ENCODE results near the gene ZNF280D. TPM values are rescaled to one million over a fixed set of nuclear protein-coding genes. Genes with fewer than 3 reads are reported as not detected.

Gene ZNF280D
- total RNA-seq, 4 donors from 2014 or later = 11.7 to 42.9 (median 15.1) TPM

DNA sequence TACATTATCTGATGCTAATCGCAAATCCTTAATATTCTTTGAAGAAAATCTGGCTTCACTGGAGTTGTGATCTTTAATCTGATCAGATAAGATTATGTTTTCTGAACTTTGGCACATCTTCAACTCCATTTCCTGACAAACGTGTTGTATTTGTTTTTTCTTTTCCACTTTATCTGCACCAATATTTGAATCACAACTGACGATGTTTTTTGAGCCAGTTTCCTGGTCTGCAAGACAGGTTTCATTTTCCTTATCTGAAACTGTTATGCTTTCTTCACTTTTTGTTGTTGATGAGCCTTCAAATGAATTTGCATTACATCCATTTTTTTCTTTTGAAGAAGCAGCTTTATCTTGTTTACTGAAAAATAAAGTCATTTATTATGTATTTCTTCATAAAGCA lies 101.5 kb downstream of the ZNF280D start:
- Histone ChIP-seq H3K27ac (no peak overlapping the region), H3K9me3 (no peaks in the 10 kb centered on the region), H3K4me1 (no peaks in the 10 kb centered on the region), H3K27me3 (no peaks in the 10 kb centered on the region), H3K36me3 (peaks cover 0 to 26% (median 0%) of the 10 kb centered on the region in 3 donors), H3K4me3 (no peak overlapping the region)
- 62% methylated on average over 3 of the region's 3 CpGs for WGBS, 2 donors
- DNase-seq = no peak
- intact Hi-C loops (cut with DNase I) = no loop called here
- TF ChIP-seq, protein P1, sequence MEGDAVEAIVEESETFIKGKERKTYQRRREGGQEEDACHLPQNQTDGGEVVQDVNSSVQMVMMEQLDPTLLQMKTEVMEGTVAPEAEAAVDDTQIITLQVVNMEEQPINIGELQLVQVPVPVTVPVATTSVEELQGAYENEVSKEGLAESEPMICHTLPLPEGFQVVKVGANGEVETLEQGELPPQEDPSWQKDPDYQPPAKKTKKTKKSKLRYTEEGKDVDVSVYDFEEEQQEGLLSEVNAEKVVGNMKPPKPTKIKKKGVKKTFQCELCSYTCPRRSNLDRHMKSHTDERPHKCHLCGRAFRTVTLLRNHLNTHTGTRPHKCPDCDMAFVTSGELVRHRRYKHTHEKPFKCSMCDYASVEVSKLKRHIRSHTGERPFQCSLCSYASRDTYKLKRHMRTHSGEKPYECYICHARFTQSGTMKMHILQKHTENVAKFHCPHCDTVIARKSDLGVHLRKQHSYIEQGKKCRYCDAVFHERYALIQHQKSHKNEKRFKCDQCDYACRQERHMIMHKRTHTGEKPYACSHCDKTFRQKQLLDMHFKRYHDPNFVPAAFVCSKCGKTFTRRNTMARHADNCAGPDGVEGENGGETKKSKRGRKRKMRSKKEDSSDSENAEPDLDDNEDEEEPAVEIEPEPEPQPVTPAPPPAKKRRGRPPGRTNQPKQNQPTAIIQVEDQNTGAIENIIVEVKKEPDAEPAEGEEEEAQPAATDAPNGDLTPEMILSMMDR (IDR thresholded peaks at IDR 0.05) = no peak
- no peak for TF ChIP-seq POLR2A (IDR thresholded peaks at IDR 0.05)

DNA sequence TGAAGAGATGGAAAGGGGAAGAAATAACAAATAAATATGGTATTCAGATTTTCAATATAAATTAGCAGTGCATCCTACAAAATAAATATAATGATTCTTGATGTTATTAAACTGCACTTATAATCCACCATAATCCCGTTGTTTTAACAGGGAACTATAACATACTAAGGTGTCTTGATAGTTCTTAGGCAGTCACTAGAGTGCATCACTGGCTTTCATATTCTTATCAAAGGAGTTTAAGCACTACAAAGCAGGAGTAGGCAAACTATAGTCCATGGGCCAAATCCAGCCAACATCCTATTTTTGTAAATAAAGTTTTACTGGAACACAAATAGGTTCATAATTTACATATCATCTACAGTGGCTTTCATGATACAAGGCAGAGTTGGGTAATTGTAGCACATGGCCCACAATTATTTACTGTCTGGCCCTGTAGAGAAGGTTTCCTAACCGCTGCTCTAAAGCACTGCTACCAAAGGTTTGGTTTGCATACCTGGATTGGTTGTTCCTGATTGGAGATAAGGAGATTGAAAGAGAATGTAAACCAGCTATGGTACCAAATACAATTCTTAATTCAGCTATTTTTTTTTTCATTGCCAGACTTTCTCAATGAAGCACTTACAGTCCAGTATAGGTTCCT lies 104.3 kb downstream of the ZNF280D start:
- intact Hi-C loops (cut with DNase I) = no loop called here
- Histone ChIP-seq H3K27ac (no peak overlapping the region), H3K9me3 (no peaks in the 10 kb centered on the region), H3K4me3 (no peak overlapping the region), H3K36me3 (peaks cover 0 to 26% (median 0%) of the 10 kb centered on the region in 3 donors), H3K4me1 (no peaks in the 10 kb centered on the region), H3K27me3 (no peaks in the 10 kb centered on the region)
- DNase-seq = no peak
- 86 to 90% methylated on average over 2 of the region's 2 CpGs for WGBS, 2 donors
- TF ChIP-seq POLR2A (IDR thresholded peaks at IDR 0.05) = no peak
- TF ChIP-seq, protein P1 (IDR thresholded peaks at IDR 0.05) = no peak

DNA sequence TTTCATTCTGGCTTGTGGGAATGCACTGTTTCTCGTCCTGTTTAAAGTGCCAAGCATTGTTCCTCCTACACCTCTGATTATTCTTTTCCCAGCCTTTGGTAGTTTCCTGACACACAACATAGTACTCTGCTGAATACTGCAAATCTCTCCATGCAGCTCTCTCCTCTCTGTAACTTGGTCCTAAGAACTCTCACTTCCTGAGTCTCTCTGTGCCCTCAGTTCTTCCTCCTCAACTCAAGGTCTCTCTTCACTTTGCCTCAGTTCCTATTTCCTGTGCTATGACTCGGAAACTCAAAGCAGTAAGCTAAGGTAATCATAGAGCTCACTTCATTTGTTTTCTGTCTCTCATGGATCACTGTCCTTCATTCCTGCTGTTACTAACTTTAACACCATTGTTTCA lies 113.4 kb downstream of the ZNF280D start:
- peaks cover 0 to 7% (median 0%) of the 10 kb centered on the region in 3 donors for H3K36me3 ChIP-seq
- no peak for TF ChIP-seq POLR2A (IDR thresholded peaks at IDR 0.05)
- no peak for DNase-seq
- H3K9me3 ChIP-seq = no peaks in the 10 kb centered on the region
- intact Hi-C loops (cut with DNase I) = no loop called here
- no peak overlapping the region for H3K27ac ChIP-seq
- H3K4me3 ChIP-seq = no peak overlapping the region
- WGBS, 2 donors = 52 to 55% methylated on average over 2 of the region's 2 CpGs
- H3K27me3 ChIP-seq = no peaks in the 10 kb centered on the region
- no peaks in the 10 kb centered on the region for H3K4me1 ChIP-seq

DNA sequence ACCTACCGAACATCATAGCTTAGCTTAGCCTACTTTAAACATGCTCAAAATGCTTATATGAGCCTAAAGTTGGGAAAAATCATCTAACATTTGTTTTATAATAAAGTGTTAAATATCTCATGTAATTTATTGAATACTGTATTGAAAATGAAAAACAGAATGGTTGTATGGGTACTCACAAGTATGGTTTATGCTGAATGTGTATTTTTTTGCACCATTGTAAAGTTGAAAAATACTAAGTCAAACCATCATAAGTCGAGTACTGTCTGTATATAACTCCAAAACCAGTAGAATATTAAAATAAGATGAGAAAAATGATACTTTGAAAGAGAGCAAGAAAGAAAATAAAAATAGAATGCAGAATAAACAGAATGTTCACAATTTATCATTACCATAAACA lies 115.7 kb downstream of the ZNF280D start:
- Histone ChIP-seq H3K27me3 (no peaks in the 10 kb centered on the region), H3K4me1 (no peaks in the 10 kb centered on the region), H3K9me3 (no peaks in the 10 kb centered on the region), H3K4me3 (no peak overlapping the region), H3K36me3 (no peaks in the 10 kb centered on the region), H3K27ac (no peak overlapping the region)
- 84 to 91% methylated on average over 2 of the region's 2 CpGs for WGBS, 2 donors
- intact Hi-C loops (cut with DNase I) = no loop called here
- TF ChIP-seq, protein P1 (IDR thresholded peaks at IDR 0.05) = no peak
- TF ChIP-seq POLR2A (IDR thresholded peaks at IDR 0.05) = no peak
- no peak for DNase-seq

DNA sequence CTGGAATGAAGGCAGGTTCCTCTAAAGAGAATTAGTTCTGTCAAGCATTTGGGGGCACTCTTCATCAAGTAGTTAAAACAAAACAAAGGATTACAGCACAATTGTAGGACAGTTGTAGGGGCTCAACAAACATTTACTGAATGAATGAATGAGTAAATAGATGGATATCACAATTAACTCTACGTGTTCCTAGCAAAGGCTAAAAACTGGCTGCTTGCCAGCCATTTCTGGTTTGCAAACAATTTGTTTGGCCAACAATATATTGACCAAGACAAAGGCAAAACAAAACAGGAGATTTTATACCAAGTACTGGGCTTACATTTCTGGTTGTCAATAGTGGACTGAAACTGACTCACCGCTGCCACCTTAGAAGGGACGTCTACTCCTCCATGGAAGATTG lies 116.8 kb downstream of the ZNF280D start:
- intact Hi-C loops (cut with DNase I) = no loop called here
- no peak for DNase-seq
- no peaks in the 10 kb centered on the region for H3K9me3 ChIP-seq

More for the DNA sequence above, 116.8 kb downstream of the ZNF280D start:
- no peak for TF ChIP-seq POLR2A (IDR thresholded peaks at IDR 0.05)
- TF ChIP-seq, protein P1 (IDR thresholded peaks at IDR 0.05) = no peak
- H3K4me3 ChIP-seq = no peak overlapping the region
- no peaks in the 10 kb centered on the region for H3K4me1 ChIP-seq
- 69 to 80% methylated on average over 3 of the region's 3 CpGs for WGBS, 2 donors
- H3K27me3 ChIP-seq = no peaks in the 10 kb centered on the region
- no peak overlapping the region for H3K27ac ChIP-seq
- no peaks in the 10 kb centered on the region for H3K36me3 ChIP-seq
